RCC 7860 (cell line): ENCODE measurements around the gene LYPD4.
"Not testable (repeated sequence)": the region's sequence is repeated elsewhere in the genome, so short reads cannot be mapped to it uniquely, and the experiment has no call there.

ENCODE experiments used
- DNase-seq: peaks from one replicate; pipeline ENCODE4 v3.0.0-alpha.2; 2015; ENCODE audit warnings: low spot score
- FAIRE-seq: peaks from 2 replicates; lab custom pipeline; 2012; peaks lifted over from hg19 to GRCh38; lab: Jason Lieb, UNC

The LYPD4 gene

DNA sequence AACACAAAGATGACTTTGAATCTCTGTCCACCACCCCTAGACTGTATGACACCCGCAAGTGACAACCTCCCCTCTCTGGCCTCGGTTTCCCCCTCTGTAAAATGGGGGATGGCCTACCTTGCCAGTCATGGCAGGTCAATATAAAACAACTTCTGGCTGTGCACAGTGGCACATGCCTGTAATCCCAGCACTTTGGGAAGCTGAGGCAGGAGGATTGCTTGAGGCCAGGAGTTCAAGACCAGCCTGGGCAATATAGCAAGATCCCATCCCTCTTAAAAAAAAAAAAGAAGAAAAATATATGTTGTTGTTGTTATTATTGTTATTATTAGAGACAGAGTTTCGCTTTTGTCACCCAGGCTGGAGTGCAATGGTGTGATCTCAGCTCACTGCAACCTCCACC, 31.5 kb upstream of the LYPD4 start:
- DNase-seq, FAIRE-seq: not testable (repeated sequence)

GRCh38 chr19:41872775-41873647, 28.5 kb upstream of the LYPD4 start:
- FAIRE-seq (no peak), DNase-seq (peak; percentile 64)

DNA sequence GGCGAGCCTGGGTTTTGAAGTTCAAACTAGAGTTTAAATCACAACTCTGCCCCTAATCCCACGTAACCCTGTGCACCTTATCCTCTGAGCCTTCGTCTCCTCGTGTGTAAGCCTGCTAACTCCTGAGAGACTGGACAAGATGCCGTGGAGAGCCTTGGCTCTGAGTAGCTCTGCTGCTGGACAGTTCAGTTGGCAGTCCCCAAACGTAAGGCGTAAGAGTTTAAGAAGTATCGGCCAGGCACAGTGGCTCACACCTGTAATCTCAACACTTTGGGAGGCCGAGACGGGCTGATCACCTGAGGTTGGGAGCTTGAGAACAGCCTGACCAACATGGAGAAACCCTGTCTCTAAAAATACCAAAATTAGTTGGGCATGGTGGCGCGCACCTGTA, 27.9 kb upstream of the LYPD4 start:
- DNase-seq (no peak), FAIRE-seq (no peak)

GRCh38 chr19:41871573-41872383, 27.3 kb upstream of the LYPD4 start:
- FAIRE-seq (no peak), DNase-seq (no peak)

DNA sequence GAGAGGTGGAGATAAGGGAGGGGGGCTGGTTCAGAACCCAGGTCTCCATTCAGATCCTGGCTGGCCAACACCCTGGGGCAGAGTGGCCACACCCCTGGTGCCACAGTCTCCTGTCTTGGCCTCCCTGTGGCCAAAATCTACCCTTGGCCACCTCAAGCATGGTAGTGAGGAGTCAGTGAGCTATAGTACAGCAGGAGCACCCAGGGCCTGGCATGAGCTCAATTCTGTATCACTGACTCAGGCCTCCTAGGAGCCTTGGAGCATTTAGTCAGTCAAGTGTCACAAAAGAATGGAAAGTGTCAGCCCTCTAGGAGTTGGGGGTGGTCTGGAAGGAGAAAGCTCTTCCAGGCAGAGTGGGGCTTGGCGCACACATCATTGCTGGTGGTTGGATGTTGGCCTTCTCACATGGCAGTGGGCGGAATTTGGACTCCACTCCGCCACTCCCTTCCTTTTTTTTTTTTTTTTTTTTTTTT, 26.0 kb upstream of the LYPD4 start:
- no peak for FAIRE-seq
- peak; percentile 63 for DNase-seq

GRCh38 chr19:41869374-41869955, 25.0 kb upstream of the LYPD4 start:
- no peak for FAIRE-seq
- DNase-seq = no peak

DNA sequence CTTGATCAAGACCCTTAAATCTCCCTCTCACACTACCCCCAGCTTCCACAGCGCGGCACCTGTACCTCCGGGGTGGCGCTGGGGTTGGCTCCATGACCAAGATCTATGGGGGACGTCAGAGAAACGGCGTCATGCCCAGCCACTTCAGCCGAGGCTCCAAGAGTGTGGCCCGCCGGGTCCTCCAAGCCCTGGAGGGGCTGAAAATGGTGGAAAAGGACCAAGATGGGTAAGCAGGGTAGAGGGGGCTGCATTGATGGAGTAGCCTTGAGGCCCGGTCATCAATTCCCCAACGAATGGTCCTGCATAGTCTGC, 24.5 kb upstream of the LYPD4 start:
- DNase-seq (no peak), FAIRE-seq (no peak)

DNA sequence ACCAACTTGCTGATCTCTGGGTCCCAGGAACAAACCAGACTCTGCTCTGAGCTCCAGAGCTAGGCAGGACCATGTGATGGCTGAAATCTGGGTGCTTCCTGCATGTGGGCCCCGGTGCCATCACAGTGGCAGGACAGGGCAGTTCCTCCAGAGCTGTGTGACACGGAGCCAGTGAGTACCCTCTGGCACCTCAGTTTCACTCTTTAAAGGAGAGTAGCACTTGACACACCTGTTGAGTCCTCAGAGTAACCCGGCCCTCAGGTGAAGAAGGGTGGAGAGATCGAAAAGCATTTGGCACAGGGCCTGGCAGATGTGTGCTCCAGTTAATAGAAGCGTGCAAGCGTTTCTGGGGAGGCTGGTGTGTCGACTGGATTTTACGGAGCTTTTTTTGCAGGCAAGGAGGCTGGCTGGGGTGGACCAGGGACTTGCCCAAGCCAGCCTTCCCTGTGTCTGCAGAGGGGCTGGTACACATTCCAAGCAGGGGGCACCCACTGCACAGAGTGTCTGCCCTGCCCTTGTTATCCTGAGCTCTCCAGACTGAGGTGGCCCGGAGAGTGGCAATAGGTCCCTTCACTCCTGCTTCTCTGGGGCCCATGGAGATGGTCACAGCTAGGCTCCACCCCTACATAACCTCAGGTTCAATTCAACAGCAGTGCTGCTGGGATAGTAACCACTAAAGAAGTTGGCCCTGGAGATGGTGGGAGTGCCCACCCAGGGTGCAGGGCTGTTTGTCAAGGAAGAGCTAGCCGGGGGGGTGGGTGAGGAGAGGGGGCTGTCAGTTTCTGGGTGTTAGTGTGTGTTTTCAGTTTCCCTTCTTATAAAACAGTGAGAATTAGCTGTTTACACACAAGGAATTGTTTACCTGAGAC, 23.9 kb upstream of the LYPD4 start:
- FAIRE-seq (no peak), DNase-seq (no peak)

DNA sequence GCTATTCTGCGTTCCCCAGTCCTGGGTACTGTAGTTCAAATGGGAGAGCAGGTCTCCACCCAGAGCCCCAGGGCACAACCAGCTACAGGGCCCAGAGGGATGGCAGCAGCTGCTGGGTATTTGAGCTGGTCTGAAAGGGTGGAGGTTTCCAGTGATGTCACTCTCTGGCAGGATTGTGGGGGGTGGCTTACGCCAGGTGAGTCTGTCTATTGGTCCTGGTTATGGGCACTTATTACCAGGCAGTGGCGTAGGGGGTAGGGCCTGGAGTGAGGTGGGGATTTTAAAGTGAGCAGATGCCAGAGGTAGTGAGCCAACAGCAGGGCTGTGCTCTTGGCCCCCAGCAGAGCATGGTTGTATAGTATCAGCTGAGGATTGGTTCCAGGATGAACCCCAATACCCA, 21.8 kb upstream of the LYPD4 start:
- DNase-seq (no peak), FAIRE-seq (no peak)

GRCh38 chr19:41864374-41864773, 19.9 kb upstream of the LYPD4 start:
- FAIRE-seq (no peak), DNase-seq (no peak)

DNA sequence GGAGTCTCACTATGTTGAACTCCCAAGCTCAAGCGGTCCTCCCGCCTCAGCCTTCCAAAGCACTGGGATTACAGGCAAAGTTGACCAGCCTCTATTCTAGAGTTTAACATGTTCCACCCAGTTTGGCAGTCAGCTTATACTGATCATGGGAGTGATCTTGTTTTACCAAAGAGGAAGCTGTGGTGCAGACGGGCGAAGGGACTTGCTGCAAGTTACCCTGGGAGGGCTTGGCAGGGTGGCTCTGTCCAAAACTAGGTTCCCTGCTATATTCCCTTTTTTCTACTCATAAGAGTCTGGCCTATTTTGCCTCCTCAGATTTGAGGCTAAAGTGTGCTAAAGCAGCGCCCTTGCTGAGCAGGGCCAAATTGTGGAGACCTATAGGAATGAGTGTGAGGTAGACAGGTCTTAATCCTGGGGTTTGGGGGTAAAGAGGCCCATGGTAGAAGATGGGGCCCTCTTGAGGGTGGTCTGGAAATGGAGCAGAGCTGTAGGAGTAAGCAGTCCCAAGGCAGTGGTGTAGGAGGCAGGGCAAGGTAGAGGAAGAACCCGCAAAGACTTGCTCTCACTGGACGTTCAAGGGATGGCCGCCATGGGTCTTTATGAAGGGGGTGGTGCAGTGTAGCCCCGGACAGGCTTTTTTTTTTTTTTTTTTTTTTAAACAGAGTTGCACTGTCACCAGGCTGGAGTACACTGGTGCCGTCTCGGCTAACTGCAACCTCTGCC, 18.9 kb upstream of the LYPD4 start:
- no peak for FAIRE-seq
- DNase-seq = no peak

GRCh38 chr19:41862445-41862986, 18.0 kb upstream of the LYPD4 start:
- FAIRE-seq = no peak

GRCh38 chr19:41861846-41862245, 17.4 kb upstream of the LYPD4 start:
- FAIRE-seq = no peak

More at GRCh38 chr19:41862445-41862986, 18.0 kb upstream of the LYPD4 start:
- no peak for DNase-seq

DNA sequence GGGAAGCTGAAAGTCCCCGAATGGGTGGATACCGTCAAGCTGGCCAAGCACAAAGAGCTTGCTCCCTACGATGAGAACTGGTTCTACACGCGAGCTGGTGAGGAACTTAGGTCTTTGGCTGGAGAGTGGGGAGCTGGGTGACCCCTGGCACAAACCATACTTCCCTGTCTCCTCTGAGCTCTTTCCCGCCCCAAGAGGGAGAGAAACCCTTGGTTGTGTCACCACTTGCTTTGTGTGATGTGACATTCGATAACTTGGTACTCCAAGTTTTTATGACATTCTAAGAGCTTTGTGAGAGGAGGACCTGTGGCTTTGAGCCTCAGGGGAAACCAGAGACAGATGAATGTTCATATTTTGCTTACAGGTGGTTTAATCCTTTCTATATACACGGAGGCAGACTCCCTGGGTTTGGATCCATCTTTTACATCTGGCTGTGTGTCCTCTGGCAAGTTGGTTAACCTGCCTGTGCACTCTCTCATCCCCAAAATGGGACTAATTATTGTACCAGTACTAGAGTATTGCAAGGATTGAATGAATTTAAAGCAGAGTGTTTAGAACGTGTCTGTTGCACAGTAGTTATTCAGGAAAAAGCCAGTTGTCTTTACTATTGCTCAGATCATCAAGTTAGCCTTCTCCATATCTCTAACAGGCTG, 16.8 kb upstream of the LYPD4 start:
- FAIRE-seq = no peak

More at GRCh38 chr19:41861846-41862245, 17.4 kb upstream of the LYPD4 start:
- no peak for DNase-seq

GRCh38 chr19:41860419-41861115, 16.1 kb upstream of the LYPD4 start:
- FAIRE-seq = no peak
- DNase-seq = no peak

More for the DNA sequence above, 16.8 kb upstream of the LYPD4 start:
- DNase-seq = no peak

- DNase-seq (peak; percentile 94), FAIRE-seq (peak; percentile 86)
Observed at GRCh38 chr19:41859618-41860418, 15.3 kb upstream of the LYPD4 start, which contains the start of gene RPS19. Gene RPS19 (plus strand): TSS chr19:41860255. CDS start chr19:41860775, 520 bp downstream.

- no peak for FAIRE-seq
Observed at GRCh38 chr19:41859213-41859617, 14.7 kb upstream of the LYPD4 start.

DNA sequence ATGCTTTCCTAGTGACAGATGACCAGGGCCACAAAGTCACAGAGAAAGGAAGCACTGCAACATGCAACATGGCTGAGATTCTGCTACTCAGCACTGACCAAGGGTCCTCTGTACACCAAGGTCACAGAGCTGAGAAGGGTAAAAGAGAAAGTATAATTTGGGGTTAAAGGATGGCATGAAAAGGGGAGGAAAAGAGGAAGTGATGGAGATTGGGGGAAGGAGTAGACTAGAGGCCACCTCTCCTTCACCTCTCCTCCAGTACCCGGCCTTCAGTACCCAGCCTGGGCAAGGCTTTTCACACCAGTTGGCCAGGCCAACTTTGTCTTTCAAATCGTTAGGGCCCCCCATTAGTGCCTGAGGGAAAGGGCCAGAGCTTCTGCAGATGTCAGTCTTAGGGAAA, 9.3 kb upstream of the LYPD4 start:
- DNase-seq = no peak
- no peak for FAIRE-seq

More at GRCh38 chr19:41859213-41859617, 14.7 kb upstream of the LYPD4 start:
- no peak for DNase-seq
